ENCODE results near the gene PHACTR1. TPM values are rescaled to one million over a fixed set of nuclear protein-coding genes. Genes with fewer than 3 reads are reported as not detected.

PHACTR1 gene
- total RNA-seq, 1 experiment from 2014 or later, result 0.05 TPM

- BruUV-seq (replicated peaks), result no TSS peak
- no peaks in the 10 kb centered on the region for H3K27me3 ChIP-seq (ENCODE audit: control insufficient read depth, insufficient read depth, low read length)
- in situ Hi-C loops (cut with HindIII; ENCODE audit: low pct_unique_long_range_greater_than_20kb, low sequenced_read_pairs), result no loop called here
- H3K4me1 ChIP-seq (ENCODE audit: control insufficient read depth, insufficient read depth, low read length), result no peaks in the 10 kb centered on the region
- CTCF ChIA-PET, result no interaction called here
- no peaks in the 10 kb centered on the region for H3K36me3 ChIP-seq (ENCODE audit: control insufficient read depth, insufficient read depth, low read length)
- H3K27ac ChIP-seq (ENCODE audit: low read length), result no peak overlapping the region
- ATAC-seq, result no peak
- DNase-seq (ENCODE audit: low read depth, low spot score), result no peak
- no peaks in the 10 kb centered on the region for H3K9me3 ChIP-seq (ENCODE audit: control insufficient read depth, insufficient read depth, low read depth, low read length)
- no peak overlapping the region for H3K4me3 ChIP-seq (ENCODE audit: low read depth in 2 of 2, low read length in 2 of 2)
- POLR2A ChIA-PET, result no interaction called here
- TF ChIP-seq POLR2AphosphoS5 (IDR thresholded peaks at IDR 0.05; ENCODE audit: low read depth, low read length) (no peak), TCF7L2 (IDR thresholded peaks at IDR 0.05; ENCODE audit: low read depth, low read length) (no peak), REST (IDR thresholded peaks at IDR 0.05; ENCODE audit: insufficient read depth in 1 of 2, low read depth in 2 of 2, low read length in 1 of 2) (no peak), SIN3A (IDR thresholded peaks at IDR 0.05; ENCODE audit: borderline replicate concordance, insufficient read depth, low read depth, low read length) (no peak)
- TF ChIP-seq, protein P1, sequence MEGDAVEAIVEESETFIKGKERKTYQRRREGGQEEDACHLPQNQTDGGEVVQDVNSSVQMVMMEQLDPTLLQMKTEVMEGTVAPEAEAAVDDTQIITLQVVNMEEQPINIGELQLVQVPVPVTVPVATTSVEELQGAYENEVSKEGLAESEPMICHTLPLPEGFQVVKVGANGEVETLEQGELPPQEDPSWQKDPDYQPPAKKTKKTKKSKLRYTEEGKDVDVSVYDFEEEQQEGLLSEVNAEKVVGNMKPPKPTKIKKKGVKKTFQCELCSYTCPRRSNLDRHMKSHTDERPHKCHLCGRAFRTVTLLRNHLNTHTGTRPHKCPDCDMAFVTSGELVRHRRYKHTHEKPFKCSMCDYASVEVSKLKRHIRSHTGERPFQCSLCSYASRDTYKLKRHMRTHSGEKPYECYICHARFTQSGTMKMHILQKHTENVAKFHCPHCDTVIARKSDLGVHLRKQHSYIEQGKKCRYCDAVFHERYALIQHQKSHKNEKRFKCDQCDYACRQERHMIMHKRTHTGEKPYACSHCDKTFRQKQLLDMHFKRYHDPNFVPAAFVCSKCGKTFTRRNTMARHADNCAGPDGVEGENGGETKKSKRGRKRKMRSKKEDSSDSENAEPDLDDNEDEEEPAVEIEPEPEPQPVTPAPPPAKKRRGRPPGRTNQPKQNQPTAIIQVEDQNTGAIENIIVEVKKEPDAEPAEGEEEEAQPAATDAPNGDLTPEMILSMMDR (IDR thresholded peaks at IDR 0.05), result no peak
- intact Hi-C loops (cut with micrococcal nuclease; ENCODE audit: unreplicated experiment), result no loop called here
These were observed 573.3 kb downstream of the PHACTR1 start for GRCh38 chr6:13289789-13290318.

DNA sequence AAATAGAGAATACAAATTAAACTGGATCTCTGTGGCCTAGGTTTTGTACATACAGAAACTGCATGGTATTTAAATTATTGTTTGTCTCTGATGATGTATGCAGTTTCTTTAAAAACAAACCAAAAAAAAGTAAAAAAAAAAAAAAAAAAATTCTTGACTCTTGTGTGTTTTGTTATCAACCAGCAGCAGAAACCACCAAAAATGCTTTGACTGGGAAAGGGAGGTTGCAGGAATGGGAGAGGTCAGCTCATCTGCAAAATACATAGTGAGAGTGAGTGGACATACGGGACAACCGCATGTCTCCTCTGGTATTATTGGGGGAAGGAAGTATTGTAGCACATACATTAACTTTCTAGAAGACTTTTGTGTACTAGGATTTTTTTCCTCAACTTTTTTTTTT, 573.8 kb downstream of the PHACTR1 start:
- no TSS peak for BruUV-seq (replicated peaks)
- intact Hi-C loops (cut with micrococcal nuclease; ENCODE audit: unreplicated experiment) (no loop called here), in situ Hi-C loops (cut with HindIII; ENCODE audit: low pct_unique_long_range_greater_than_20kb, low sequenced_read_pairs) (no loop called here)
- ATAC-seq (no peak), DNase-seq (ENCODE audit: low read depth, low spot score) (no peak)
- H3K36me3 ChIP-seq (ENCODE audit: control insufficient read depth, insufficient read depth, low read length), result no peaks in the 10 kb centered on the region
- H3K27me3 ChIP-seq (ENCODE audit: control insufficient read depth, insufficient read depth, low read length), result no peaks in the 10 kb centered on the region
- ChIA-PET POLR2A (no interaction called here), CTCF (no interaction called here)
- H3K27ac ChIP-seq (ENCODE audit: low read length), result no peak overlapping the region
- H3K9me3 ChIP-seq (ENCODE audit: control insufficient read depth, insufficient read depth, low read depth, low read length), result no peaks in the 10 kb centered on the region
- H3K4me1 ChIP-seq (ENCODE audit: control insufficient read depth, insufficient read depth, low read length), result no peaks in the 10 kb centered on the region
- no peak overlapping the region for H3K4me3 ChIP-seq (ENCODE audit: low read depth in 2 of 2, low read length in 2 of 2)
- TF ChIP-seq, protein P1 (IDR thresholded peaks at IDR 0.05), result no peak
- TF ChIP-seq SIN3A (IDR thresholded peaks at IDR 0.05; ENCODE audit: borderline replicate concordance, insufficient read depth, low read depth, low read length) (no peak), REST (IDR thresholded peaks at IDR 0.05; ENCODE audit: insufficient read depth in 1 of 2, low read depth in 2 of 2, low read length in 1 of 2) (no peak), TCF7L2 (IDR thresholded peaks at IDR 0.05; ENCODE audit: low read depth, low read length) (no peak), POLR2AphosphoS5 (IDR thresholded peaks at IDR 0.05; ENCODE audit: low read depth, low read length) (no peak)
